Body of pancreas (tissue), 4 donors: Measurements from ENCODE around the gene PDE1C. TPM values are rescaled to one million over a fixed set of nuclear protein-coding genes. Genes with fewer than 3 reads are reported as not detected.

Experiments used
- ATAC-seq: fragments of 150-250 bp; one replicate; pipeline ENCODE4 v1.9.1; 2016
- DNase-seq, 4 donors: peaks; one replicate each; pipeline ENCODE4 v3.0.0-alpha.2; 2019
- H3K27ac ChIP-seq, 4 donors: fragments of 200-600 bp; sonication (generic); 1 replicate in 3 of 4; 2 replicates in 1 of 4; pipeline versions ENCODE4 v1.5.1 to v1.6.1; 2016 to 2019; ENCODE audit warnings: mild to moderate bottlenecking in 1 of 4, mixed read lengths in 1 of 4, moderate library complexity in 1 of 4
- H3K27me3 ChIP-seq, 2 donors: fragments of 200-600 bp; sonication (generic); one replicate each; pipeline ENCODE4 v1.6.0; 2016; ENCODE audit warnings: mild to moderate bottlenecking in 1 of 2
- H3K36me3 ChIP-seq, 2 donors: fragments of 200-600 bp; sonication (generic); replicated peaks in 1 of 2; 2 replicates each; pipeline ENCODE4 v1.5.1; 2016; ENCODE audit warnings: low read depth in 2 of 2; ENCODE audit not compliant: insufficient read depth in 1 of 2
- H3K4me1 ChIP-seq: fragments of 200-600 bp; sonication (generic); one replicate; pipeline ENCODE4 v1.6.0; 2016
- H3K4me3 ChIP-seq, 2 donors: fragments of 200-600 bp; sonication (generic); 1 replicate in 1 of 2; 2 replicates in 1 of 2; pipeline ENCODE4 v1.5.1; 2016 to 2019
- H3K9me3 ChIP-seq, 3 donors: fragments of 200-600 bp; sonication (generic); 1 replicate in 2 of 3; 2 replicates in 1 of 3; pipeline ENCODE4 v1.5.1; 2016
- POLR2A ChIP-seq, 3 donors: fragments of 450-650 bp; IDR thresholded peaks; one replicate each; pipeline ENCODE4 v1.6.1; 2016; ENCODE audit warnings: antibody characterized with exemption in 3 of 3, mild to moderate bottlenecking in 2 of 3
- WGBS, 2 donors: methylation state at CpG; one replicate each; pipeline ENCODE4 v1.1.5; 2017; 5-methylcytosine and 5-hydroxymethylcytosine counted together
- intact Hi-C: fragments of 100-400 bp; cut with DNase I; formaldehyde crosslinking; loops from one replicate; pipeline ENCODE4 v1.15.1; 2023
- total RNA-seq, 2 donors: library from RNA; depleted of rRNA; stranded (reverse); fragments of >200 nt; gene quantifications; one replicate each; pipeline ENCODE4 v1.1.0, GENCODE V29; 2016
- TF ChIP-seq, protein P1 (sequence below), 7 experiments: fragments of 450-650 bp in 4 of 7; fragments of 200-600 bp in 3 of 7; sonication (generic) in 3 of 7; IDR thresholded peaks; one replicate each; pipeline ENCODE4 v1.5.1; 2016 to 2019; ENCODE audit warnings: antibody characterized with exemption in 7 of 7

PDE1C gene
- total RNA-seq, 2 donors from 2014 or later: 1.8 to 4.9 TPM

DNA sequence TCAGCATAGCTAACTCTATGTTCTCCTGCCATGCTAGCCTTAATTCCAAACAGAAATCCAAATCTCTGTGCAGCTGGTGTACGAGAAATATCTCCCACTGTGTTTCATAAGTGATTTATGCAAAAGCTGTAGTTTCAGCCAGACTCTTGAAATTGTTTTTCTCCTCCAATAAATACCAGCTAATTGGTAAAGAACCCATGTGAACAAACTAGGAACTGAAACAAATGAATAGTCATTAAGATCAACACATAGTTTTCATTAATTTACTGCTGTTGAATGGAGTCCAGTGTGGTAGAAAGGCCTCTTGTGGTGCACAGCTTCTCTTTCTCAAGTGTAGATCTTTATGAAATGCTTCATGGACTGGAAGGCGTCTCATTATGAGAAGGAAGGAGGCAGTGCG lies 364.8 kb downstream of the PDE1C start:
- Histone ChIP-seq H3K27ac (no peak overlapping the region), H3K9me3 (no peaks in the 10 kb centered on the region), H3K4me3 (no peak overlapping the region), H3K4me1 (no peaks in the 10 kb centered on the region), H3K36me3 (no peaks in the 10 kb centered on the region), H3K27me3 (no peaks in the 10 kb centered on the region)
- intact Hi-C loops: no loop called here
- 79 to 84% methylated on average over 3 of the region's 3 CpGs for WGBS, 2 donors
- no peak for DNase-seq
- TF ChIP-seq, protein P1, sequence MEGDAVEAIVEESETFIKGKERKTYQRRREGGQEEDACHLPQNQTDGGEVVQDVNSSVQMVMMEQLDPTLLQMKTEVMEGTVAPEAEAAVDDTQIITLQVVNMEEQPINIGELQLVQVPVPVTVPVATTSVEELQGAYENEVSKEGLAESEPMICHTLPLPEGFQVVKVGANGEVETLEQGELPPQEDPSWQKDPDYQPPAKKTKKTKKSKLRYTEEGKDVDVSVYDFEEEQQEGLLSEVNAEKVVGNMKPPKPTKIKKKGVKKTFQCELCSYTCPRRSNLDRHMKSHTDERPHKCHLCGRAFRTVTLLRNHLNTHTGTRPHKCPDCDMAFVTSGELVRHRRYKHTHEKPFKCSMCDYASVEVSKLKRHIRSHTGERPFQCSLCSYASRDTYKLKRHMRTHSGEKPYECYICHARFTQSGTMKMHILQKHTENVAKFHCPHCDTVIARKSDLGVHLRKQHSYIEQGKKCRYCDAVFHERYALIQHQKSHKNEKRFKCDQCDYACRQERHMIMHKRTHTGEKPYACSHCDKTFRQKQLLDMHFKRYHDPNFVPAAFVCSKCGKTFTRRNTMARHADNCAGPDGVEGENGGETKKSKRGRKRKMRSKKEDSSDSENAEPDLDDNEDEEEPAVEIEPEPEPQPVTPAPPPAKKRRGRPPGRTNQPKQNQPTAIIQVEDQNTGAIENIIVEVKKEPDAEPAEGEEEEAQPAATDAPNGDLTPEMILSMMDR (IDR thresholded peaks at IDR 0.05): no peak
- no peak for ATAC-seq

DNA sequence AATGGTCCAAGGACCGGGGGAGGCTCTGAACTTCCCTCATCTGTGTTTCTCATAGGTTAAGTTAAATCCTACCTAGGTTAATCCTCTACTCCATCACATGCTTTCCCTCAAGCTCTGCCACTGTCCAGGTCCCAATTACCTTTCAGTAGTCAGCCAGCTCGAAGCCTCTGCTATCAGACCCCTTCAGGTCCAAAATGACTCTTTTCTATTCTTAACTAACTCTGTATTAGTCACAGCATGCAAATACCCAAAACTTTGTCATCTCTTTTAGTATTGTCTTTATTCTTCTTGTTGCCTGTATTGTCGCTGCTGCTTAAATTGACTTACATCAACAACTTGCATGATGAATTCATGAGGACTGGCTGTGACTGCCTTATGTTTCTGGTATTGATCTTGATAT lies 367.9 kb downstream of the PDE1C start:
- H3K9me3 ChIP-seq: no peaks in the 10 kb centered on the region
- no peak overlapping the region for H3K27ac ChIP-seq
- H3K4me1 ChIP-seq: no peaks in the 10 kb centered on the region
- intact Hi-C loops: no loop called here
- WGBS, 2 donors: 80 to 85% methylated on average over 3 of the region's 3 CpGs
- H3K36me3 ChIP-seq: no peaks in the 10 kb centered on the region
- H3K27me3 ChIP-seq: no peaks in the 10 kb centered on the region
- DNase-seq (no peak), ATAC-seq (no peak)
- TF ChIP-seq POLR2A (IDR thresholded peaks at IDR 0.05): no peak
- TF ChIP-seq, protein P1 (IDR thresholded peaks at IDR 0.05): no peak
- no peak overlapping the region for H3K4me3 ChIP-seq
